HepG2 (cell line): Measurements from ENCODE around the gene REC114.

Experiments used
- CEBPG ChIP-seq: IDR thresholded peaks from 2 replicates; pipeline ENCODE4 v1.6.1; 2016
- DR1 ChIP-seq: sonication (generic); formaldehyde crosslinking; IDR thresholded peaks from 2 replicates; pipeline ENCODE4 v1.8.0; 2021; ENCODE audit warnings: mild to moderate bottlenecking, missing genetic modification reagents, inconsistent platforms
- ELF1 ChIP-seq: sonication (generic); formaldehyde crosslinking; IDR thresholded peaks from 2 replicates; pipeline ENCODE4 v1.4.0; 2020; ENCODE audit warnings: missing genetic modification reagents
- JUND ChIP-seq: sonication (generic); formaldehyde crosslinking; IDR thresholded peaks from 2 replicates; pipeline ENCODE4 v1.8.0; 2022; ENCODE audit warnings: mild to moderate bottlenecking, missing genetic modification reagents
- MEIS1 ChIP-seq: sonication (generic); formaldehyde crosslinking; IDR thresholded peaks from 2 replicates; pipeline ENCODE4 v1.9.0; 2021; ENCODE audit warnings: mild to moderate bottlenecking, missing genetic modification reagents, moderate library complexity, borderline replicate concordance
- SP1 ChIP-seq, 2 experiments: fragments of 450-650 bp in 1 of 2; sonication (generic) in 1 of 2; formaldehyde crosslinking in 1 of 2; IDR thresholded peaks; 2 replicates each; pipeline versions ENCODE4 v1.4.0 to v1.6.1; 2016 to 2020; ENCODE audit warnings: missing genetic modification reagents in 1 of 2
- SRSF9 ChIP-seq: fragments of 200-400 bp; formaldehyde crosslinking; IDR thresholded peaks from 2 replicates; pipeline ENCODE4 v1.6.1; 2018; ENCODE audit warnings: borderline replicate concordance, mild to moderate bottlenecking, low read depth, low read length; ENCODE audit not compliant: insufficient read depth, poor library complexity, severe bottlenecking
- TBP ChIP-seq: sonication (generic); formaldehyde crosslinking; IDR thresholded peaks from 2 replicates; pipeline ENCODE4 v1.5.0; 2020; ENCODE audit warnings: missing genetic modification reagents
- ZNF207 ChIP-seq: fragments of 450-650 bp; IDR thresholded peaks from 2 replicates; pipeline ENCODE4 v1.6.1; 2016; ENCODE audit warnings: antibody characterized with exemption, borderline replicate concordance
- ZNF274 ChIP-seq: sonication (generic); formaldehyde crosslinking; IDR thresholded peaks from 2 replicates; pipeline ENCODE4 v1.5.1; 2020; ENCODE audit warnings: mild to moderate bottlenecking, missing genetic modification reagents
- ZNF432 ChIP-seq: sonication (generic); formaldehyde crosslinking; IDR thresholded peaks from 2 replicates; pipeline ENCODE4 v1.5.0; 2020; ENCODE audit warnings: missing genetic modification reagents, mild to moderate bottlenecking, borderline replicate concordance
- TF ChIP-seq, protein P1 (sequence below): sonication (generic); formaldehyde crosslinking; IDR thresholded peaks from 2 replicates; pipeline ENCODE4 v1.4.0; 2020; ENCODE audit warnings: missing genetic modification reagents, mild to moderate bottlenecking, borderline replicate concordance
- TF ChIP-seq, protein P2 (sequence below), 2 experiments: IDR thresholded peaks; 2 replicates each; pipeline ENCODE4 v1.6.1; 2011 to 2012; ENCODE audit warnings: low read length in 2 of 2, borderline replicate concordance in 1 of 2, low read depth in 1 of 2, mild to moderate bottlenecking in 1 of 2, moderate library complexity in 1 of 2
- TF ChIP-seq, protein P3 (sequence below): sonication (generic); formaldehyde crosslinking; IDR thresholded peaks from 2 replicates; pipeline ENCODE4 v1.5.0; 2020; ENCODE audit warnings: mild to moderate bottlenecking, missing genetic modification reagents, moderate library complexity

GRCh38 chr15:73558529-73558928 lies 115.6 kb downstream of the REC114 start:
- TF ChIP-seq TBP, result no peak
- no peak for TF ChIP-seq ELF1 (CRISPR knock-in tag)
- no peak for TF ChIP-seq CEBPG (CRISPR knock-in tag)
- TF ChIP-seq, protein P1, sequence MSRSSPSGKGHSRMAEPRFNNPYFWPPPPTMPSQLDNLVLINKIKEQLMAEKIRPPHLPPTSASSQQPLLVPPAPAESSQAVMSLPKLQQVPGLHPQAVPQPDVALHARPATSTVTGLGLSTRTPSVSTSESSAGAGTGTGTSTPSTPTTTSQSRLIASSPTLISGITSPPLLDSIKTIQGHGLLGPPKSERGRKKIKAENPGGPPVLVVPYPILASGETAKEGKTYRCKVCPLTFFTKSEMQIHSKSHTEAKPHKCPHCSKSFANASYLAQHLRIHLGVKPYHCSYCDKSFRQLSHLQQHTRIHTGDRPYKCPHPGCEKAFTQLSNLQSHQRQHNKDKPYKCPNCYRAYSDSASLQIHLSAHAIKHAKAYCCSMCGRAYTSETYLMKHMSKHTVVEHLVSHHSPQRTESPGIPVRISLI, result no peak
- no peak for TF ChIP-seq DR1 (CRISPR knock-in tag)
- TF ChIP-seq ZNF207, result no peak
- TF ChIP-seq, protein P2, sequence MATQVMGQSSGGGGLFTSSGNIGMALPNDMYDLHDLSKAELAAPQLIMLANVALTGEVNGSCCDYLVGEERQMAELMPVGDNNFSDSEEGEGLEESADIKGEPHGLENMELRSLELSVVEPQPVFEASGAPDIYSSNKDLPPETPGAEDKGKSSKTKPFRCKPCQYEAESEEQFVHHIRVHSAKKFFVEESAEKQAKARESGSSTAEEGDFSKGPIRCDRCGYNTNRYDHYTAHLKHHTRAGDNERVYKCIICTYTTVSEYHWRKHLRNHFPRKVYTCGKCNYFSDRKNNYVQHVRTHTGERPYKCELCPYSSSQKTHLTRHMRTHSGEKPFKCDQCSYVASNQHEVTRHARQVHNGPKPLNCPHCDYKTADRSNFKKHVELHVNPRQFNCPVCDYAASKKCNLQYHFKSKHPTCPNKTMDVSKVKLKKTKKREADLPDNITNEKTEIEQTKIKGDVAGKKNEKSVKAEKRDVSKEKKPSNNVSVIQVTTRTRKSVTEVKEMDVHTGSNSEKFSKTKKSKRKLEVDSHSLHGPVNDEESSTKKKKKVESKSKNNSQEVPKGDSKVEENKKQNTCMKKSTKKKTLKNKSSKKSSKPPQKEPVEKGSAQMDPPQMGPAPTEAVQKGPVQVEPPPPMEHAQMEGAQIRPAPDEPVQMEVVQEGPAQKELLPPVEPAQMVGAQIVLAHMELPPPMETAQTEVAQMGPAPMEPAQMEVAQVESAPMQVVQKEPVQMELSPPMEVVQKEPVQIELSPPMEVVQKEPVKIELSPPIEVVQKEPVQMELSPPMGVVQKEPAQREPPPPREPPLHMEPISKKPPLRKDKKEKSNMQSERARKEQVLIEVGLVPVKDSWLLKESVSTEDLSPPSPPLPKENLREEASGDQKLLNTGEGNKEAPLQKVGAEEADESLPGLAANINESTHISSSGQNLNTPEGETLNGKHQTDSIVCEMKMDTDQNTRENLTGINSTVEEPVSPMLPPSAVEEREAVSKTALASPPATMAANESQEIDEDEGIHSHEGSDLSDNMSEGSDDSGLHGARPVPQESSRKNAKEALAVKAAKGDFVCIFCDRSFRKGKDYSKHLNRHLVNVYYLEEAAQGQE (IDR thresholded peaks at IDR 0.05; ENCODE audit: borderline replicate concordance in 1 of 2, low read depth in 1 of 2, low read length in 2 of 2), result no peak
- no peak for TF ChIP-seq SP1 (IDR thresholded peaks at IDR 0.05)
- TF ChIP-seq SP1 (CRISPR knock-in tag; IDR thresholded peaks at IDR 0.05), result no peak
- no peak for TF ChIP-seq ZNF274 (CRISPR knock-in tag)
- no peak for TF ChIP-seq MEIS1 (CRISPR knock-in tag)
- no peak for TF ChIP-seq SRSF9
- no peak for TF ChIP-seq ZNF432 (CRISPR knock-in tag)
- TF ChIP-seq, protein P3, sequence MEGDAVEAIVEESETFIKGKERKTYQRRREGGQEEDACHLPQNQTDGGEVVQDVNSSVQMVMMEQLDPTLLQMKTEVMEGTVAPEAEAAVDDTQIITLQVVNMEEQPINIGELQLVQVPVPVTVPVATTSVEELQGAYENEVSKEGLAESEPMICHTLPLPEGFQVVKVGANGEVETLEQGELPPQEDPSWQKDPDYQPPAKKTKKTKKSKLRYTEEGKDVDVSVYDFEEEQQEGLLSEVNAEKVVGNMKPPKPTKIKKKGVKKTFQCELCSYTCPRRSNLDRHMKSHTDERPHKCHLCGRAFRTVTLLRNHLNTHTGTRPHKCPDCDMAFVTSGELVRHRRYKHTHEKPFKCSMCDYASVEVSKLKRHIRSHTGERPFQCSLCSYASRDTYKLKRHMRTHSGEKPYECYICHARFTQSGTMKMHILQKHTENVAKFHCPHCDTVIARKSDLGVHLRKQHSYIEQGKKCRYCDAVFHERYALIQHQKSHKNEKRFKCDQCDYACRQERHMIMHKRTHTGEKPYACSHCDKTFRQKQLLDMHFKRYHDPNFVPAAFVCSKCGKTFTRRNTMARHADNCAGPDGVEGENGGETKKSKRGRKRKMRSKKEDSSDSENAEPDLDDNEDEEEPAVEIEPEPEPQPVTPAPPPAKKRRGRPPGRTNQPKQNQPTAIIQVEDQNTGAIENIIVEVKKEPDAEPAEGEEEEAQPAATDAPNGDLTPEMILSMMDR, result no peak
- no peak for TF ChIP-seq JUND (CRISPR knock-in tag)
